ENCODE data around the gene ARMC3.

The ARMC3 gene

DNA sequence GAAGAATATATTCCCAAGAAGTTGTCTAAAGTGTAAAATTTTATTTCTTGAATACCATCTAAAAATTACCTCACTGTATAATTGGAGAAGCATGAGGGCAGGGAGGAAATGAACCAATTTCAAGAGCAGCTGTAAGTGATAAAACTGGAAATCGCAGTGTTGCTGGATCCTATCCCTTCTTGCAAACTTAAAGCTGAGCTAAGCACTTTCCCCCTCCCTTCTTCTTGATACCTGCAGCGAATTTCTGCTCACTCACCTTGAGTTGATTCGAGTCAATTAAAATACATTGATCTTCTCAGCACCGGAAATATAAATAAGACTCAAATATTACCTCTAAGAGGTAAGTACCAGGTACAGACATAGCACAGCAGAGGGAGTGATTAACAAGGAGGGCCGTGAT is 65.5 kb downstream of the ARMC3 start:
- no peak for DNase-seq (ENCODE audit: low spot score)

DNA sequence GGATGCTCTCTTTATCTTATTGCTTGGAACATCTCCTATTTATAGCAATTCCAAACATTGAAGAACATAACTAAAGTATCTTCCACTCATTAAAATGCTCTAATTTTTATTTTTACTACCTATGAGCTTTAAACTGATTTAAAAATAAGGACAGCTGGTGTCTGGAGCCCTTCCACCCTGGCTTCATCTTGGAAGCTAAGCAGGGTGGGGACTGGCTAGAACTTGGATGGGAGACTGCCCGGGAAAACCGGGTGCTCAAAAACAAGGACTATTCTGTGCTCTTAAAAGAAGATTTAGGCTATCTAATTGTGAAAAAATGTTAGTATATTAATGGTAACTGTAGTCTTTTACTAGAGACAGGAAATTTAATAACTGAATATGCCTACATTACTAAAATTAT is 69.2 kb downstream of the ARMC3 start:
- no peak for DNase-seq (ENCODE audit: low spot score)

DNA sequence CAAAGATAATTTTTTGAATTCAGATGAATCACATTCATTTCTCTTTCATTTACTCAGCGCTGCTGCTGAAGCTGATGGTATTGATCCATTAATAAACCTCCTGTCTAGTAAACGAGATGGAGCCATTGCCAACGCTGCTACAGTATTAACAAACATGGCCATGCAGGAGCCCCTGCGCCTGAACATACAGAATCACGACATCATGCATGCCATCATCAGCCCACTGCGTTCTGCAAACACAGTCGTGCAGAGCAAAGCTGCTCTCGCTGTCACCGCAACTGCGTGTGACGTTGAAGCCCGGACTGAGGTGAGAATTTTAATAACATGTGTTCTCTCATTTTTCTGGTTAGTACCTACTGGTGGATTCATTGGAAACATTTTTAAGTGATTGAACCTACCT is 70.2 kb downstream of the ARMC3 start:
- DNase-seq (ENCODE audit: low spot score) = no peak

DNA sequence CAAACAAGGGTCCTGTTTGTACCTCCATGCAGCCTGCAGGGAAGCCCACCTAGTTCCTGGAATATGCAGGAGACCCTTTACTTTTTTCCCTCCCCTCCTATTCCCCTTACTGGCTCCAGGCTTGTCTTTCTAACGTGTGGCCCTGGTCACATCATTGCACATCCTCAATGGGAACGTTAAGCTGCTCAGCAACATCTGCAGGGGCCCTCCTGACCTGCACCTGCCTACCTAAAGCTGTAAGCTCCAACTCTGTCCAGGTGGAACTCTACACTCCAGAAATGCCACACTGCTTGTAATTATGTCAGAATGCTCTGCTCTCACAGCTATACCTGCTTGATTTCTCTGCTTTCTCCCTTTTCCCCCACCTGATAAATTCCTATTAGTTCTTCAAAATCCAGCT is 72.1 kb downstream of the ARMC3 start:
- no peak for DNase-seq (ENCODE audit: low spot score)

DNA sequence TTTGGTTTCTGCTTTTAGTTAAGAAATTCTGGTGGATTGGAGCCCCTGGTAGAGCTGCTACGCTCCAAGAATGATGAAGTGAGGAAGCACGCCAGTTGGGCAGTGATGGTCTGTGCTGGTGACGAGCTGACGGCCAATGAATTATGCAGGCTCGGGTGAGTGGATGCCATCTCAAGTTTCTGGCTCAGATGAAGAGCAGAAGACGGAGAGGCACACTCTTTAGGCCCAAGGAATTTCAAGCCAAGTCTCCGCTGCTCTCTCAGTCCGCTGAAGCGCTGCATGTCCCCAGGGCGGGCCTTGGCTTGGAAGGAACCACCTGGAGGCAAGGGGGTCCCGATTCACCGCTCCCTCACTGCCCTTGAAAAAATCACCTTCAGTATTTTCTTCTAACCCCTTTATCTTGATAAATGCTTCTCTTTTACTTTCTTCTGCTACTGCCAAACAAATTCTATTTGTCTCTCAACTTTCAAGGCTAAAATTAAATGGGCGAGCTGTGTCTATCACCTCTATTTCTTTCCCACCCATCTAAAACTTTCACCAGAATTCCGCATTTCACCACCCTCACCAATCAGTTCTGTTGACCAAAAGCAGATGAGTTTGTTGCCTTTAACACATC is 74.2 kb downstream of the ARMC3 start:
- DNase-seq (ENCODE audit: low spot score) = no peak

DNA sequence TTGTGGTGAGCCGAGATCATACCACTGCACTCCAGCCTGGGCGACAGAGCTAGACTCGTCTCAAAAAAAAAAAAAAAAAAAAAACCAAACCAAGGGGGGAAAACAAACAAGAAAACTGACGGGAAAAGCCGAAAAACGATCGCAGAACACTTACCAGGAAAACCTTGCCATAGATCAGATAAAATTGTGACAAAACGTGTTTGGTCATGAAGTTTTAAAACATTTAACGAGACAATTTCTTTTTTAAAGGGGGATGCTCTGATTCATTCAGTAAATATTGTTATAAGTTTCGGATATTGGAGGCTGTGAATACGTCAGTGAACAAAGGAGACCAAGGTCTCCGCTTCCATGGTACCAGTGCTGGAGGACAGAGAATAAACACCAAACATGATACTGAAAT is 77.3 kb downstream of the ARMC3 start:
- DNase-seq (ENCODE audit: low spot score) = no peak

DNA sequence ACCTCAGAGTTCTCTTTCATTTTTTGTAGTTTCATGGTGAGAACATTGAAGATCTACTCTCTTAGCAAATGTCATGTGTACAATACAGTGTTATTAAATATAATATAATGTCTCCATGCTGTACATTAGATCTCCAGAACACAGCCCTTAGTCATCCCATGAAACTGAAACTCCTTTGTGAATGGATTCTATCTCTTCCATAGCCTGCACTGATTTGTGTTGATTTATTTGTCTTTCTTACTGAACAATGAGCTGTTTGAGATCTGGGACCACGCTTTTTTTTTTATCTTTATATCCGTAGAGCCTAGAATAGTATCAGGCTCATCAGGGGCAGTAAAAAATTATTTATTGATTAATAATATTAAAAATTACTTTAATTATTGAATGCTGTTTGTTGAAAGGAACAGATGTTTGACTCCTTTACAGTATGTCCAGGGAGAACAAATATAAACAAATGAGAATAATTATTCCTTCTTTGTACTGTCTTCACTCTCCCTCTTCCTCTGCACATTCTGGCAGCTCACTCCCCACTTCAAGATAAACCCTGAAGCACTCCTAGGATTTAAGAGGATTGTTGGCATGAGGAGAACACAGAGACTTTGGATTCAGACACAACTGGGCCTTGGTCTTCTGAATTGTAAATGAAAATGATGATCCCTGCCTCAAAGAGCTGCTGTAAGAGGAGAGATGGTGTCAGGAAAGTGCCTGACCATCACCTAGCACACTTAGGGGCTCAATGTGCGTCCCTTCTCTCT is 85.9 kb downstream of the ARMC3 start:
- DNase-seq (ENCODE audit: low spot score) = peak; percentile 76

DNA sequence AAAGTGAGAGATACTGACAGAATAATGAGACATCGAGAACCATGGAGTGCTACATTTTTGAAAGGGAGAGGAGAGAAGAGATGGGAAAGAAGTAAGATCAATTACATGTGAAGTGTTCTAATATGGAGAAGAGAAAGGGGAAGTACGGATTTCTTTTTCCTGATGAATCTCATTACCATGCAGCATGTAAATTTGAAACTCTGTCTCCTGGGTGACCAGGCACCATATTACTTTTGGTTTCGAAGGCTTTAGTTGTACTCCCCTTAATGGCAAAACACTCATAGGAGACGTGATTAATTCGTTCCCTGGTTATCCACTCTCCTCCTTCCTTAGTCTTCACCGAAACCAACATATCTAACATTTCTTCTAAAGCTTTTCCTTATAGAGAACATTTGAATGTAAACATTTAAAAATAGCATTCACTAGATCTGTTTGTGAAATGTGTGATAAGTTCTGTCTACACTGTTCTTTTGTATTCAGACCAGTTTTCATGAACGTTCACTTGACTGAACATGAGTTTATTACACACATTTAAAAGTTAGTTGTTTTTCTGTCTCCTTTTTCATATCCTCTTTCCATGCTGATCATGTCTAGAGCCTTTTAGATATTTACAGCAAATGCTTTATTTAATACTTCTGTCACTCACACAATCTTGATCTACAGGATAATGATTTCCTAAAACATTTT is 87.3 kb downstream of the ARMC3 start:
- no peak for DNase-seq (ENCODE audit: low spot score)

DNA sequence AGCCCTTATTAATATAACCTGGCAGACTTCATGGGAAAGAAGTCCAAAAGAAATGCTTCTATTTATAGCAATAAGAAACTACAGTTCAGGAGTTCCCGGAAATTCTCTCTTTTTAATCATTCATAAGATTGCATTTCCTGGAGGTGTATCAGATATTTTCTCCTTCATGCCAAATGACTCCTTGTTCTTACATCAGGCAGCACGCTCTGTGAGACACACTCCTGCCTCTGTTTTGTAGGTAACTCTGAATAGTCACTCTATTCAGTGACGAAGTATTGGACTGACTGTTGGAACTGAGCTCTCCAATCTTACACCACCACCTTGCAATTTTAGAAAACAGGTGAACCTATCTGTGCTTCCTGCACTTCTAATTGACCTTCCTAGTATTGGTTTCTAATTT is 88.8 kb downstream of the ARMC3 start:
- DNase-seq (ENCODE audit: low spot score) = no peak

DNA sequence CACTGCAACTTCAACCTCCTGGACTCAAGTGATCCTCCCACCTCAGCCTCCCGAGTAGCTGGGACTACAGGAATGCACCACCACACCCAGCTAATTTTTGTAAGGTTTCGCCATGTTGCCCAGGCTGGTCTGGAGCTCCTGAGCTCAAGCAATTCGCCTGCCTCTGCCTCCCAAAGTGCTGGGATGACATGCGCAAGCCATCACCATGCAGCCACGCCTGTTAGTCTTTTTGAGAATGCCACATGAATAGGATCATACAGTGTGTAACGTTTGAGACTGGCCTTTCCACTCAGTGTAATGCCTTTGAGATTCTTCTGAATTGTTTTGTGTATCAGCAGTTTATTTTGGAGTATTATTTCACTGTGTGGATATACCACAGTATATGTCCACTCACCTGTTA is 91.8 kb downstream of the ARMC3 start:
- DNase-seq (ENCODE audit: low spot score) = no peak

DNA sequence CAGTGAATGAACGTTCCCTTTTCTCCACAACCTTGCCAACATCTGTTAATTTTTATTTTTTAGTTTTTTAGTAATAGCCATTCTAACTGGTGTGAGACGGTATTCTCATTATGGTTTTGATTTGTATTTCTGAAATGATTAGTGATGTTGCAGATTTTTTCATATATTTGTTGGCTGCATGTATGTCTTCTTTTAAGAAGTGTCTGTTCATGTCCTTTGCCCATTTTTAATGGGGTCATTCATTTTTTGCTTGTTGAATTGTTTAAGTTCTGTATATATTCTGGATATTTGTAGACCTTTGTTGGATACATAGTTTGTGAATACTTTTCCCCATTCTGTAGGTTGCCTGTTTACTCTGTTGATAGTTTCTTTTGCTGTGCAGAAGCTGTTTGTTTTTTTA is 93.6 kb downstream of the ARMC3 start:
- DNase-seq (ENCODE audit: low spot score) = no peak

DNA sequence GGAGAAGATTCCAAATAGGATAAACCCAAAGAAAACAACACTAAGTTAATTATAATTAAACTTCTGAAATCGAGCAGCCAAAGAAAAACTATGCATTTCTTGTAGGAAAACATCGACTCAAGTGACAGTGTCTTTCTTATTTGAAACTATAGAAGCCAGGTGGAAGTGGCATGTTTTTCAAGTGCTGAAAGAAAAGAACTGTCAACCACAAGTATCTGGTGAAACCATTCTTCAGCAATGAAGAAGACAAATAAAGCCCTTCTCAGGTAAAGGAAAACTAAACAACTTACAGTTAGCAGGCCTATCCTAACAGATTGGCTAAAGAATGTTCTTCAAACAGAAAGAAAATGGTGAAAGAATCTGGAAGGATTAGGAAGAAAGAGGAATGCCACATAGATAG is 96.1 kb downstream of the ARMC3 start:
- DNase-seq (ENCODE audit: low spot score) = no peak

DNA sequence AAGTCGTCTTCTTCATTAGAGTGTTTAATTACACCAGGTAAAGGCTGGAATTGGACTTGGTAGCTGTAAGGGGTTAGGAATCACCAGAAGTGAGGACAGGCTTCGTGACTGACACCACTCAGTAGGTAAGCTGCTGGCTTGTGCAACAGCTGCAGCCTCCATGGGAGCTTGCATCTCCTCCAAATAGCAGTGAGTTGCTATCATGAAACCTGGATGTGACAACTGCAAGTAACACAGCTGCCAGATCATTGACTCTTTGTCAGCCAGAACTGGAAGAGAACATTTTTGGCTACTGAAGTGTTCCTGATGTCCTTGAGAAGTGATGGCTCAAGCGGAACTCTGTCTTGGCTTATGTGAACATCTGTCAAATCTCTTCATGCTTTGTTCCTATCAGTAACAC is 103.5 kb downstream of the ARMC3 start:
- no peak for DNase-seq (ENCODE audit: low spot score)

DNA sequence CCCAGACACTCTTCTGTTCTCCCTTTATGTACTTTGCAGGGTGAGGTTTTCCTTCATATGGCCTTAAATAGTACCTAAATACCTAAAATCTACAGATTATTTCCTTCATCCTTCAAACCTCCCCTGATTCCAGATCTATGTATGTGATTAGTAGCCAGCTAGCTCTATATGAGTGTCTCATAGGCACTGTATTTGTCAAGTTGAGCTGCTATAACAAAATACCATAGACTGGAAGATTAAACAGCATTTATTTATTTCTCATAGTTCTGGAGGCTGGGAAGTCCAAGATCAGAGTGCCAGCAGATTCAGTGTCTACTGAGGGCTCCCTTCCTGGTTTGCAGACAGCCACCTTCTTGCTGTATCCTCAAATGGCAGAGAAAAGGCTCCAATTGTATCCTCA is 106.9 kb downstream of the ARMC3 start:
- DNase-seq (ENCODE audit: low spot score) = no peak

DNA sequence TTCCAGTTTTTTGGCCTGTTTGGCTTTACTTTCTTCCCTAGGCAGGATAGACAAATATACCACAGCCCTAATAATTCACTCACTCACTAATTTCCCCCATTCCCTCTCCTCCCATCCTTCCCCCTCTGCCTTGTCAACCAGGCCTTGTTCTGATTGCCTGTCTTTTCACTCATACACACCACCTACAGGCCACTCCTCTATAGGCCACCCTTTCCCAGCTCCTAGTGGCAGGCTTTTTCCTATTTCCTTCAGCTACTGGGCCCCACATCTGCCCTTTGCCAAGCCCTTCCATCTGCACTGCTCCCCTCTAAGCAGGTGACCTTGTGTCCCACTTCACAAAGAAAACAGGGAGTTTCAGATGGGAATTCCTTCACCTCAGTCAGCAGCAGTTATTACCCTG is 107.7 kb downstream of the ARMC3 start:
- peak; percentile 14 for DNase-seq (ENCODE audit: low spot score)

DNA sequence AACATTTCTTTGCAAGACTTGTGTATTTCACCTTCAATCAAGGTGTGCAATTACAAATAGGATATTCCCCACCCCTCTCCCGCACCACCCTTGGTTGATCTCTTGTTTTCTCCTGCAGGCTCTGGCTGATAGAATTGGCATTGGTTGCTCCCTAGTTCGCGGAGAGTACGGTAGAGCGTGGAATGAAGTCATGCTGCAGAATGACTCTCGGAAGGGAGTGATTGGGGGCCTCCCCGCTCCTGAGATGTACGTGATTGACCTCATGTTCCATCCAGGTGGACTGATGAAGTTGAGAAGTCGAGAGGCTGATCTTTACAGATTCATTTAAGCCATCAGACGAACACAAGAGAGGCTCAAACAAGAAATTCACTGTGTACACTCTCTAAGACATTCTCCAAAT is 109.3 kb downstream of the ARMC3 start:
- DNase-seq (ENCODE audit: low spot score) = no peak

DNA sequence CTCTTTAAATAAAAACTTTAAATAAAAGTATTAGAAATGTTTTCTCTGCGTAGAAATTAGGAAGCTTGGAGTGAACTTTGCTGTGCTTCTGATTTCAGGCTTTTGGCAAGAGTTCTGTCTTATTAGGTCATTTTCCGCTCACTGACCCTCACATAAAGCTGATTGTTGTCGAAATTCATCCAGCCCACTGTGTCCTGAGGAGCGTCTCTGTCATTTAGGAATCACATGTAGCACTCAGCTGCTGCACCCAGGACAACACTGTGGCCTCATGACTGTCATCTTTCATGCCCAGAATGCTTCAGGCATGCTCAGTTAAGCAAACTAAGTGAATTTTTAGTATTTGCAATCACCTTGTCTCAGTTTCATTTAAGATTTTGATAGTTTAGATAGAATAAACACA is 109.7 kb downstream of the ARMC3 start:
- peak; percentile 17 for DNase-seq (ENCODE audit: low spot score)

DNA sequence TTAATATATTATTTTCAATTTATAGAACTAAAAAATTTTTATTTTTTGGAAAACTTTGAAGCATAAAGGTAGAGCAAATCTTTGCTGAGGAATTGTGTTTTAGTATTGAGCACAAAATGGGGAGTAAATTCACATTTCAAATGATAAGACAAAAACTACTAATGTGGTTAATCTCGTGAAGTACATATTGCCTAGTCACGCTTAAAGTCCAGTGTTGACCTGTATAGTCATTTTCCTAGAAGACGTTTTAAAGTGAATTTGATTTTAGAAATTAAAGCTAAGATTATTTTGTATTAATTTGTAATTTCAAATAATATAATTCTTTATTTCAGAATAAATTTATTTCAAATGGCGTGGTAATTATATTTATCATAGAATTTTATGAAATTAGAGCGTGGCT is 110.3 kb downstream of the ARMC3 start:
- no peak for DNase-seq (ENCODE audit: low spot score)

DNA sequence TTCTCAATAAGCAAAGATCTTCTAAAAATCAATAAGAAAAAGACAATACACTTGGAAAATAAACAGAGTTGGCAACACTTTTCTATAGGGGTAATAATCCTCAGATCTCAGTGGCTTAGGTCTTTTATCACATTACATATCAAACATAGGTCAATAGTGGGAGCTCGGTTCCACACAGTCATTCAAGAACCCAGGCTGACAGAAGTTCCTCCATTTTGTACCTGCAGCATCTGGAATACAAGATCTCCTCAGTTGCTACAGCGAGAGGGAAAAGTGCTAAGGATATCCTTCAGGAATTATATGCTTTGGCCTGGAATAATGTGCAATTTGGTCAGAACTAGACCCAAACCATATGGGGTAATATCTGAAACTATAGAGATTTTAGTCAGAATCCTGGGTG is 112.1 kb downstream of the ARMC3 start:
- DNase-seq (ENCODE audit: low spot score) = no peak

DNA sequence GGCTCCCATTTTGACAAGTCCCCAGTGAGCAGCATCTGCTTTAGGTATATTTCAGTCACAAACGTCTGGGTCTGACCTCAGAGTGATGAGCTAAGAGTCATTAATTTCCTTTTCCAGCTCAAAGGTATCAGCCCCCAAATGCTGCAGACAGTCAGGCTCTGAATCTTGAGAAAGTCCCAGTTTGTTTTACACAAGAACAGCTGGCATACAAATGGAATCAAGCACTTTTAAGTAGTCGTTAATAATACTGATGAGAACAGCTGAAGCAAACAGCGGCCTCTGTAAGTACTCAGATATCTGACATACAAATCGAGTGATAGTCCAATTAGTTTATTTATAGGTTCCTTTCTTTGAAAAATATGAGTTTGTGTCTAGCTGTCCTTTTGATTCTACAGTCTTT is 118.2 kb downstream of the ARMC3 start:
- DNase-seq (ENCODE audit: low spot score) = no peak

DNA sequence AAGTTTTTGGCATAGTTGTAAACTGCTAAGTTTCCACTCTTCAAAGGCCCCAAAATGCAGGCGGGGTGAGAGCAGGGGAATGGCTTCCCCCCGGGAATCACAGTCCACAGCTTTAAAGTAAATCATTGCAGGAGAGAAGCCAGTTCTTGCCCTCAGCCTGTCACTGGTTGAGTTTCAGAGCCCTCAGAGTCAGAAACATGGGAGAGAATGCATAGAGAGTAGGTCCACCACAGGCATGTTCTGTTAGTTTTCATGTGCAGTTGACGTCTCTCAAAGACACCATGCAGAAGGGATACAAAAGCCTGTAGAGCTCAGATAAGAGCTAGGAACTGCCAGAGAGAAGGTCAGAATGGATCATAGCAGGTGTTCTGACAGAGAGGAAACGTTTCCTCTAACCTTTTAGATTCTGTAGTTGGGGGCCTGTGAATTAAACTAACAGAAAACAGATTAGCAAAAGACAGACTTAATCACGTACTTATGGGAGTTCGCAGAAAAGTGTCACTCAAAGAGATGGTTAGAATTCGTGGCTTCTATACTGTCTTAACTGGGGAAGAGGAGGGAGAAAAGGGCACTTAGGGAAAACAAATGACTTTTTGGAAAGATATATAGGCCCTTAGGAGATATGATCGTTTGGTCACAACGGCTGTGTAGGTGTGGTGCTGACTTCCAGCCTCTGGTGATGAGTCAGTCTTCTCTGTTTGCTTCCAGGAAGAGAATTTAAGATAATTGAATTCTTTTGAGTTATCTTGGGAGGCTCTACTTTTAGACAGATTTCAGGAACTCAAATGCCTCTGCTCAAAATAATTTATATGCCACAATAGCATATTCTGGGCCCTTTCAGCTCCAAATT is 119.6 kb downstream of the ARMC3 start:
- no peak for DNase-seq (ENCODE audit: low spot score)

DNA sequence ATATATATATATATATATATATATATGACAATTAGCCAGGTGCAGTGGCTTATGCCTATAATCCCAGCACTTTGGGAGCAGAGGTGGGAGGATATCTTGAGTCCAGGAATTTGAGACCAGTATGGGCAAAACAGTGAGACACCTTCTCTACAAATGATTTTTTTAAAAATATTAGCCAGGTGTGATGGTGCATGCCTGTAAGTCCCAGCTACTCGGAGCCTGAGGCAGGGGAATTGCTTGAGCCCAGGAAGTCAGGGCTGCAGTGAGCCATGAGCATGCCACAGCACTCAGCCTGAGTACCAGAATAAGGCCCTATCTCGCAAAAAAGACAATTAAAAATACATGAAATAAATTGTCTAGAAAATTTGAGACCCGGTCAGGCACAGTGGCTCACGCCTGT is 120.3 kb downstream of the ARMC3 start:
- no peak for DNase-seq (ENCODE audit: low spot score)

DNA sequence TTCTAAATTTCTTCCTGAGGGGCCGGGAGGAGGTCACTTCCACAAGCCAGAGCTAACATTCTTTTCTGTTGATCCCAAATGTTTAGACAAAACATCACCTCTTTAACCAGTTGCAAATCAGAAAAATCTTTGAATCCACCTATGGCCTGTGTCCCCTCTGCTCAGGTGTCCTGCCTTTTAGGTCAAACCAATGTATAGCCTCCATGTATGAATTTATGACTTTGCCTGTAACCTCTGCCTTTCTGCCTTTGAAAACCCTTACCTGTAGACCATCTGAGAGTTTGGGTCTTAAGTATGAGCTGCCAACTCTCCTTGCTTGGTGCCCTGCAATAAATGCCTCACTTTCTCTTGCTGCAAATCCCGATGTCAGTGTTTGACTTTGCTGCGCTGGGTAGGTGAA is 123.4 kb downstream of the ARMC3 start:
- no peak for DNase-seq (ENCODE audit: low spot score)

Data from COLO829 (cell line).